Panc1 (cell line): ENCODE data around the gene KDM2A.

Source experiments
- CTCF ChIP-seq: fragments of 450-650 bp; IDR thresholded peaks from 2 replicates; pipeline ENCODE4 v1.5.1; 2017; ENCODE audit warnings: mild to moderate bottlenecking
- TCF7L2 ChIP-seq: IDR thresholded peaks from 2 replicates; pipeline ENCODE4 v1.6.1; 2011; ENCODE audit warnings: mild to moderate bottlenecking, low read depth, low read length, inconsistent platforms

GRCh38 chr11:67195971-67196456 lies 77.0 kb downstream of the KDM2A start:
- TF ChIP-seq CTCF (no peak), TCF7L2 (no peak)
